NCI-H1105 (cell line): Measurements from ENCODE around the gene CDC42EP4.

ENCODE experiments used
- DNase-seq: peaks from one replicate; lab custom pipeline; 2025; lab: John Stamatoyannopoulos, UW

The CDC42EP4 gene

DNA sequence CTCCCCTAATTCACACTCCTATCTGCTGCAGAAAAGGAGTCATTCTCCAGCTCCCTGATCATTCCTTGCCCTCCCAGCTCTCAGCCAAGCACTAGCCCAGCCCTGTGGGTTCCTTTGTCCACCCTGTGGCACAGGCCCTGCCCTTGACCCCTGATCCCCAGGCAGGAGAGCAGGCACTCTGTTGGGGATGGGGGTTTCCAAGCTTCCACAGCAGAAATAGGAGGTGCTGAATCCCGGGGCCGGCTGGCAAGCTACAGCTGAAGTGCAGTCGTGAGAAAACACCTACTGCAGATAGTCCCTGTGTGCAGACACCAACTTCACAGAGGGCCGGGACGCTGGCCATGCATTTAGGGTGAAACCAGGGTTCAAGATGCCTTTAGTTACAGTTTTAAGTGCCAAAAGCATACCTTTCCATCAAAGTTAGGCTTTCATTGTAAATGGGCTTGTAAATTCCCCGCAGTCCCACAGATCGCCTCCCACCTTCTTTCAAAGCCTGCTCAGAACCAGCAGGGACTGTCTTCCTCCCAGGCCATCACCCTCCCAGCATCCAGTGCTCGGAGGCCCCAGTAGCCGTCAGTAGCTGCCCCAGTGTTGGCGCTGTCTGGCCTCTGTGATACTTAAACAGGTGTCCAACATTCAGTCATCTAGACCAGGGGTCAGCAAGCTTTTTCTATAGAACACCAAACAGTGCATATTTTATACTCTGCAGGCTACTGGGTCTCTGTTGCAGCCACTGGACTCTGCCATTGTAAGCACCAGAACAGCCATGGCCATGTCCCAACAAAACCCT lies 60.8 kb downstream of the CDC42EP4 start:
- no peak for DNase-seq

DNA sequence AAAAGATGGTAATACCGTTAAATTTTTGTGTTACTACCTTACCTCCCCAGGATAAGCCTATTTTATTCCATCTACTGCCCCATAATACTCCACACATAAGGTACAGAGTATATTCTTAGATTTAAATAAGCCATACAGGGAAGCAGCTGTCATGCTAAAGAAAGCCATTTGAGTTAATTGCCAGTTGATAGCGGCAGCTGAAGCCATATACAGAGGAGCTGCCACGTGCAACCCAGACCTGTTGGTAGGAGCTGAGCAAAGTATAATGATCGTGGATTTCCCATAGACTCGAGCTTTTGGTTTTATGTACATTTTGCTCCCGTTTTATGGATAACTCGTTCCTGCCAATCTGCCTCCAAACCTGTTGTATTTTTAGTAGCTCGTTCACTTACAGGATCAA lies 62.1 kb downstream of the CDC42EP4 start:
- no peak for DNase-seq

DNA sequence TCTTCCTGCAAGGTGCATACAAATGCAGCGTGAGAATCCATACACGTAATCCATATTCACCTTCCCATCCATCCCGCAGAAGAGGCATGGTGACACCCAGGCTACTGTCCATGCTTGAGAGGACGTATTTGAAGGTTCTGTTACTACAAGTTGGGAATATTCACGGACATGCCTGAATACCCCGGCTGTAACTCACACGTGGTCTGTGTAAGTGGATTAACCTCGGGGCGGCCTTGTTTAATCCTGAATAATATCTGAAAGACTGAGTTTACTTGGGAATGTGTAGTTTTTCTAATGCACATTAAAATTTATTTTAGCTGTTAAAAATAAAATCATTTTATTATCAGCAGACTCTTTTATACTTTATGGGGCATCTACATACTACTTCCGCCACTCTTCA lies 63.3 kb downstream of the CDC42EP4 start:
- DNase-seq: no peak

DNA sequence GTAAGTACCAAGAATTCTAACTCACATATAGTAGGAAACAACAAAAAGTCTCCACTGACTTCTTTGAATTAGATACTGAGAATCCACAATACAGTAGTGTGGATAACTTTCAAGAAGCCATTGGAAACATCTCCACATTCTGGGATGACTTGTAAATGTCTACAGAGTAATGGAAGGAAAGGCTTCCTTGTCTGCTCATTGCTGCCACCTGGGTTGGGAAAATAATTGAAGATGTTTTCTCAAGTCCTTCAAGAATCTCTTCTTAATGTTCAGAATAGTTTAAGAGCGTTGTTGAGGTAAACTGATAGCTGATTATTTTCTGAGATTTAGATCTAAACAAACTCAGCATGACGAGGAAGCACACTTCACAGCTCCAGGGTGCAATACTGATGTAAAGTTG lies 64.1 kb downstream of the CDC42EP4 start:
- no peak for DNase-seq

DNA sequence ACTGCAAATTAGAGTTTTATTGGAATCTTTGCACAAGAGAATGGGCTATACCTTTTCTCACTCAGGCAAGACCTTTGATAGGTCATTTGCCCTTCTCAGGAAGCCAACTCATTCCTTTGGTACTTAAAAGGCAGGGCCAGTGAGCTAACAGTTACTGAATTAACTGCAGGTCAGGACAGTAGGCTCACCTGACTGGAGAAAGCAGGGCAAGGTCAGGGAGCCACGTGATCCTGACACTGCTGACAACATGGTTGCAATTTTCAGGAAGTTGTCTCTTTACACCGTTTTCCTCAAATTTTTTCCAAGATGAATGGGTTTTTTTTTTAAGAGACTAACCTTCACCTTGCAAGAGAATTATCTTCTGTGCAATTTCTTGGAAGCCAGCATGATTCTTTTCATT lies 71.2 kb downstream of the CDC42EP4 start:
- no peak for DNase-seq

DNA sequence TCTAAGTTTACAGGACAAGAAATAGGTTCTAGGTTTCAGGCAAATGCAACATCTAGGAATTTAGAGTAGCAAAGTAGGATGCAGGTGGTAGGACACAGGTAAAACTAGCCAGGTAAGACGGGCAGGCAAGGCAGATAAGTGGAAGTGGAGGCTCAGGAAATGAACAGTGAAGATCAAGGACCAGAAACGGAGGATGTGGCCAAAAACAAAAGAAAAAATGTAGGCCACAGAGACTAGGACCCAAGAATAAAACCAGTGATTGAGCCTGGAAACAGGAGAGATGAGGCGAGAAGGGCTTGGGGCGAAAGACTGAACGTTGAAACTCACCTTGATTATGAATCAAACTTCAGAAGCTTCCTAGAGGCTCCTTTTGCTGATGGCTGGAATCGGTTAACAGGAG lies 74.1 kb downstream of the CDC42EP4 start:
- DNase-seq: no peak

DNA sequence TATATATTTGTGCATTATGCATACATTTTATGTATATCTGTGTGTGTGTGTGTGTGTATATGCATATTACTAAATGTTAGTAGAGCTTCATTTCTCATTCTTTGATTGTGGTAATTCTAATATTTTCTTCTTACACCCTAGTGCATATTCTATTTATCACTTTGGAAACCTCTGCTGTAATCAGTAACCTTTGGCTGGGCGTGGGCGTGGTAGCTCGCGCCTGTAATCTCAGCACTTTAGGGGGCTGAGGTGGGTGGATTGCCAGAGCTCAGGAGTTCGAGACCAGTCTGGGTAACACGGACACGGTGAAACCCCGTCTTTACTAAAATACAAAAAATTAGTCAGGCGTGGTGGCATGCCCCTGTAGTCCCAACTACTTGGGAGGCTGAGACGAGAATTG lies 77.1 kb downstream of the CDC42EP4 start:
- no peak for DNase-seq
